HG02943 (cell line): ENCODE data around the gene SREBF2.

Experiments
- ATAC-seq: cut with Tn5 transposase; IDR thresholded peaks from one replicate; pipeline ENCODE4 v1.9.1; 2021; ENCODE audit warnings: mild to moderate bottlenecking, low read depth, moderate library complexity; ENCODE audit not compliant: unreplicated experiment

Gene SREBF2

GRCh38 chr22:41875531-41876270 lies 42.8 kb downstream of the SREBF2 start:
- ATAC-seq: no peak

- ATAC-seq: no peak
Measured at GRCh38 chr22:41876275-41876674, 43.4 kb downstream of the SREBF2 start.

- ATAC-seq: no peak
Measured at GRCh38 chr22:41876675-41877074, 43.8 kb downstream of the SREBF2 start.

- ATAC-seq: no peak
Measured at GRCh38 chr22:41880653-41881052, 47.7 kb downstream of the SREBF2 start.

GRCh38 chr22:41883400-41883799 lies 50.5 kb downstream of the SREBF2 start:
- ATAC-seq: no peak

- ATAC-seq: no peak
Measured at GRCh38 chr22:41885116-41885515, 52.2 kb downstream of the SREBF2 start.

GRCh38 chr22:41885516-41885915 lies 52.6 kb downstream of the SREBF2 start:
- no peak for ATAC-seq

- ATAC-seq: no peak
Measured at GRCh38 chr22:41888627-41889200, 55.8 kb downstream of the SREBF2 start.

GRCh38 chr22:41891407-41891806 lies 58.5 kb downstream of the SREBF2 start:
- no peak for ATAC-seq

- no peak for ATAC-seq
Measured at GRCh38 chr22:41892721-41893120, 59.8 kb downstream of the SREBF2 start.

- no peak for ATAC-seq
Measured at GRCh38 chr22:41893591-41894375, 60.9 kb downstream of the SREBF2 start.

GRCh38 chr22:41898645-41899044 lies 65.7 kb downstream of the SREBF2 start:
- ATAC-seq: no peak

GRCh38 chr22:41899110-41899509 lies 66.2 kb downstream of the SREBF2 start:
- ATAC-seq: no peak

GRCh38 chr22:41899992-41900651 lies 67.2 kb downstream of the SREBF2 start:
- ATAC-seq: no peak

GRCh38 chr22:41900652-41901312 lies 67.9 kb downstream of the SREBF2 start:
- no peak for ATAC-seq

- ATAC-seq: no peak
Measured at GRCh38 chr22:41902016-41902415, 69.1 kb downstream of the SREBF2 start.

- no peak for ATAC-seq
Measured at GRCh38 chr22:41902932-41903421, 70.1 kb downstream of the SREBF2 start.

GRCh38 chr22:41904450-41905410 lies 71.8 kb downstream of the SREBF2 start:
- no peak for ATAC-seq
